ENCODE measurements around the gene NOTCH3.

The NOTCH3 gene

GRCh38 chr19:15238639-15239155 is 37.9 kb upstream of the NOTCH3 start:
- no peak overlapping the region for H3K56ac ChIP-seq (ENCODE audit: low read length)
- DNase-seq, result peak; percentile 32
- no peak overlapping the region for H2BK120ac ChIP-seq (ENCODE audit: low read depth, low read length)
- H3K27ac ChIP-seq (ENCODE audit: low read depth, low read length), result no peak overlapping the region
- H3K18ac ChIP-seq (ENCODE audit: low read length), result no peak overlapping the region
- no peak overlapping the region for H2BK15ac ChIP-seq (replicated peaks; ENCODE audit: low read depth)
- no peak overlapping the region for H4K5ac ChIP-seq (ENCODE audit: low read length)
- H3K27me3 ChIP-seq (ENCODE audit: insufficient read depth, low read length, poor library complexity), result no peaks in the 10 kb centered on the region
- no peak overlapping the region for H3K4ac ChIP-seq (ENCODE audit: low read depth, low read length)
- H3K4me1 ChIP-seq (ENCODE audit: control insufficient read depth, low read depth, low read length), result no peaks in the 10 kb centered on the region
- no CpG with 5 or more reads among the region's 29 CpGs for WGBS (ENCODE audit: extremely low coverage, insufficient coverage, low lambda C conversion rate)
- no peak overlapping the region for H2BK5ac ChIP-seq (ENCODE audit: low read length)
- no peak overlapping the region for H3K23ac ChIP-seq (ENCODE audit: low read length)
- peaks cover 17% of the 10 kb centered on the region for H3K36me3 ChIP-seq (ENCODE audit: control insufficient read depth, insufficient read depth, low read length)
- H3K4me3 ChIP-seq (ENCODE audit: low read length), result no peak overlapping the region
- H3K4me2 ChIP-seq (ENCODE audit: low read length), result no peak overlapping the region
- no peaks in the 10 kb centered on the region for H3K79me2 ChIP-seq (ENCODE audit: control insufficient read depth, insufficient read depth, low read length)
- H3K79me1 ChIP-seq (ENCODE audit: low read length), result no peaks in the 10 kb centered on the region
- H4K8ac ChIP-seq (ENCODE audit: low read depth, low read length), result no peak overlapping the region
- H3K9ac ChIP-seq (ENCODE audit: low read length), result no peak overlapping the region
- no peak overlapping the region for H2AK5ac ChIP-seq (ENCODE audit: low read length)

DNA sequence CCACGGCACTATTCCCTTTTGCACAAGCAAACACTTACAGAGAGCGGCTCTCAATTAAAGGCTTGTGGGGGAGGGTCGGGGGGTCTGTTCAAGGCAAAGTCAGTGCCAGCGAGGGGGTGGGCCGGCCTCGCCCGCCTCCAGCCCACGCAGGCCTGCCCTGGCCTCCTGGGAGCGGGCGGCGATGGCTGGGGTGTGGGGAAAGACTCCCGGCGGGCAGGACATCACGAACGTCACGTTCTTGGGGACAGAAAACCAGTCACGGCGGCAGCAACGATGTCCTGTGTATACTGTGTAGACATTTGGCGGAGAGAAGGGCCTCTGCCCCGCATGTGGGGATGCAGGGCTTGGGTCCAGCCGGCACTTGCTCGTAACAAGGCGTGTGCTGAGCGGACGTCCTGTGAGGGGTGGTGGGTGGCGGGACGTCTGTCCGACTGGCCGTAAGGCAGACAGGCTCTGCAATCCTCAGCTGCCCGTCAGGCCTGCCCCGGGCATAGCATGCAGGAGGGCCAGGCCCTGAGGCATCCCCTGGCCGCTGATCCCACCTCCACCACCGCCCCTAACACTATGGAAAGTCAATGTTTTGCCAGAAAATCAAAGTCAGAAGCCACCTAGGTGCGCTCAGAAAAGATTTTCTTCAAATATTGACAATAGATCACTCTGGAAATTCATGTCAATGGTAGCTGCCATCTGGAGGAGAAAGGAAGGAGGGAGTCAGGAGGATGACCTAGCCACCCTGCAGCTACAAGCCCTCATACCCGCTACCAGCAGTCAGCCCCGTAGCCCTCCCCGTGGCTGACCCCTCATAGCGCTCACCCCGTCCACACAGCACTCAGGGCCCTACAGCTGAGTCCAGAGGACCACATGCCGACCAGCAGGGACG is 37.2 kb upstream of the NOTCH3 start:
- Histone ChIP-seq H3K27ac (ENCODE audit: low read depth, low read length) (no peak overlapping the region), H3K79me2 (ENCODE audit: control insufficient read depth, insufficient read depth, low read length) (no peaks in the 10 kb centered on the region), H3K4me2 (ENCODE audit: low read length) (no peak overlapping the region), H3K56ac (ENCODE audit: low read length) (no peak overlapping the region), H3K79me1 (ENCODE audit: low read length) (no peaks in the 10 kb centered on the region), H2BK15ac (replicated peaks; ENCODE audit: low read depth) (no peak overlapping the region), H2BK120ac (ENCODE audit: low read depth, low read length) (no peak overlapping the region), H3K23ac (ENCODE audit: low read length) (no peak overlapping the region), H2AK5ac (ENCODE audit: low read length) (no peak overlapping the region), H3K4ac (ENCODE audit: low read depth, low read length) (no peak overlapping the region), H3K4me3 (ENCODE audit: low read length) (no peak overlapping the region), H3K27me3 (ENCODE audit: insufficient read depth, low read length, poor library complexity) (no peaks in the 10 kb centered on the region), H3K36me3 (ENCODE audit: control insufficient read depth, insufficient read depth, low read length) (peaks cover 17% of the 10 kb centered on the region), H3K4me1 (ENCODE audit: control insufficient read depth, low read depth, low read length) (no peaks in the 10 kb centered on the region), H3K18ac (ENCODE audit: low read length) (no peak overlapping the region), H4K8ac (ENCODE audit: low read depth, low read length) (no peak overlapping the region), H4K5ac (ENCODE audit: low read length) (no peak overlapping the region), H2BK5ac (ENCODE audit: low read length) (no peak overlapping the region), H3K9ac (ENCODE audit: low read length) (no peak overlapping the region)
- WGBS (ENCODE audit: extremely low coverage, insufficient coverage, low lambda C conversion rate), result no CpG with 5 or more reads among the region's 42 CpGs
- DNase-seq, result no peak

DNA sequence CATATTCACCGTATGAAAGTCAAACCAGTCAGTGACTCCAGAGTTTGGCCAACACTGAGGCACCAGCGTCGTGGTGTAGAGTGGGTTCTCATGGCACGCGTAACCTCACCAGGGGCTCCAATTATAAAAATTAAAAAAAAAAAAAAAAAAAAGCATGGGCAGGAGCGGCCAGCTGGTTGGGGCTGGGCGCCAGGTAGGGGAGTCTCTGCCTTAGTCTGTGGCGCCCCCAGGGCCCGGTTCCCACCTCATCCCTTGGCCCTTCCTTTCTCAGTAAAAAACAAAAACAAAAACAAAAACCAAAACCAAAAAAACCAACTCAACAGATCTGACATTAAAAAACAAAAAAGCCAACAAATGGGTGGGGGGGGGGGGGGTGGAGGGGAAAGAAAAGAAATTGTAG is 36.1 kb upstream of the NOTCH3 start:
- Histone ChIP-seq H3K23ac (ENCODE audit: low read length) (no peak overlapping the region), H2BK120ac (ENCODE audit: low read depth, low read length) (no peak overlapping the region), H2AK5ac (ENCODE audit: low read length) (no peak overlapping the region), H3K79me2 (ENCODE audit: control insufficient read depth, insufficient read depth, low read length) (no peaks in the 10 kb centered on the region), H4K8ac (ENCODE audit: low read depth, low read length) (no peak overlapping the region), H3K56ac (ENCODE audit: low read length) (no peak overlapping the region), H3K79me1 (ENCODE audit: low read length) (no peaks in the 10 kb centered on the region), H3K36me3 (ENCODE audit: control insufficient read depth, insufficient read depth, low read length) (peaks cover 12% of the 10 kb centered on the region), H4K5ac (ENCODE audit: low read length) (no peak overlapping the region), H3K27me3 (ENCODE audit: insufficient read depth, low read length, poor library complexity) (no peaks in the 10 kb centered on the region), H3K4ac (ENCODE audit: low read depth, low read length) (no peak overlapping the region), H2BK15ac (replicated peaks; ENCODE audit: low read depth) (no peak overlapping the region), H3K9ac (ENCODE audit: low read length) (no peak overlapping the region), H2BK5ac (ENCODE audit: low read length) (no peak overlapping the region), H3K18ac (ENCODE audit: low read length) (no peak overlapping the region), H3K4me3 (ENCODE audit: low read length) (no peak overlapping the region), H3K27ac (ENCODE audit: low read depth, low read length) (no peak overlapping the region), H3K4me2 (ENCODE audit: low read length) (no peak overlapping the region), H3K4me1 (ENCODE audit: control insufficient read depth, low read depth, low read length) (no peaks in the 10 kb centered on the region)
- WGBS (ENCODE audit: extremely low coverage, insufficient coverage, low lambda C conversion rate), result no CpG with 5 or more reads among the region's 9 CpGs
- DNase-seq, result no peak

- H3K4me2 ChIP-seq (ENCODE audit: low read length), result no peak overlapping the region
- no peak overlapping the region for H3K4ac ChIP-seq (ENCODE audit: low read depth, low read length)
- H3K27me3 ChIP-seq (ENCODE audit: insufficient read depth, low read length, poor library complexity), result no peaks in the 10 kb centered on the region
- H3K23ac ChIP-seq (ENCODE audit: low read length), result no peak overlapping the region
- H2AK5ac ChIP-seq (ENCODE audit: low read length), result no peak overlapping the region
- H3K79me1 ChIP-seq (ENCODE audit: low read length), result peaks cover 2% of the 10 kb centered on the region
- H2BK15ac ChIP-seq (replicated peaks; ENCODE audit: low read depth), result no peak overlapping the region
- H3K36me3 ChIP-seq (ENCODE audit: control insufficient read depth, insufficient read depth, low read length), result peaks cover 10% of the 10 kb centered on the region
- no peak overlapping the region for H3K56ac ChIP-seq (ENCODE audit: low read length)
- no peak overlapping the region for H3K18ac ChIP-seq (ENCODE audit: low read length)
- no peak overlapping the region for H3K27ac ChIP-seq (ENCODE audit: low read depth, low read length)
- no peak overlapping the region for H3K9ac ChIP-seq (ENCODE audit: low read length)
- no peak overlapping the region for H2BK120ac ChIP-seq (ENCODE audit: low read depth, low read length)
- WGBS (ENCODE audit: extremely low coverage, insufficient coverage, low lambda C conversion rate), result no CpG with 5 or more reads among the region's 2 CpGs
- no peak overlapping the region for H4K5ac ChIP-seq (ENCODE audit: low read length)
- no peak for DNase-seq
- no peak overlapping the region for H4K8ac ChIP-seq (ENCODE audit: low read depth, low read length)
- no peak overlapping the region for H2BK5ac ChIP-seq (ENCODE audit: low read length)
- H3K4me3 ChIP-seq (ENCODE audit: low read length), result no peak overlapping the region
- H3K79me2 ChIP-seq (ENCODE audit: control insufficient read depth, insufficient read depth, low read length), result no peaks in the 10 kb centered on the region
- H3K4me1 ChIP-seq (ENCODE audit: control insufficient read depth, low read depth, low read length), result no peaks in the 10 kb centered on the region
Measured at GRCh38 chr19:15235781-15236180, 35.0 kb upstream of the NOTCH3 start.

DNA sequence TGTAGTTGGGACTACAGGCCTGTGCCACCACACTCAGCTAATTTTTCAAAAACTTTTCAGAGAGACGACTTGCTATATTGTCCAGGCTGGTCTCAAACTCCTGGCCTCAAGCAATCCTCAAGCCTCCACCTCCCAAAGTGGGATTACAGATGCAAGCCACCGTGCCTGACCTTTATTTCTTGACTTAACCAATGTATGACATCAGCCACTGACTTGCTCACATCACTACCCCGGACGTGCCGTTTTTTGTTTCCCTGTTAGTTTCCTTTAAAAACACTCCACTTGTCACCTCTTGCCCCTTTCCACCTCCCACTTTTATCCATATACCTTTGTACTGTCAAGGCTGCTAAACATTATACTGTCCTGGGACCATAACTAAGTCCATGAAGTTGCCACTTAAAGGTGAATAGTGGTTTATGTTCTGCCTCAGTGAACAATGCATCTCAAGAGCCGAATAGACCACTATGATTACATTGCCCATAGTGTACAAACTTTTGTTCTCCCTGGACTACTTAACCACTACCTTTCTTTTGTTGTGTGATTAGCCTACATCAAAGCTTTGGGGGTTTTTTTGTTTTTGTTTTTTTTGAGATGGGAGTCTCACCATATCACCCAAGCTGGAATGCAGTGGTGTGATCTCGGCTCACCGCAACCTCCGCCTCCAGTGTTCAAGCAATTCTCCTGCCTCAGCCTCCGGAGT is 33.8 kb upstream of the NOTCH3 start:
- no peak overlapping the region for H2AK5ac ChIP-seq (ENCODE audit: low read length)
- H2BK120ac ChIP-seq (ENCODE audit: low read depth, low read length), result no peak overlapping the region
- no peak overlapping the region for H3K4me2 ChIP-seq (ENCODE audit: low read length)
- H3K4me1 ChIP-seq (ENCODE audit: control insufficient read depth, low read depth, low read length), result no peaks in the 10 kb centered on the region
- H3K27ac ChIP-seq (ENCODE audit: low read depth, low read length), result no peak overlapping the region
- no peak overlapping the region for H3K18ac ChIP-seq (ENCODE audit: low read length)
- H3K4ac ChIP-seq (ENCODE audit: low read depth, low read length), result no peak overlapping the region
- DNase-seq, result no peak
- H2BK5ac ChIP-seq (ENCODE audit: low read length), result no peak overlapping the region
- H3K9ac ChIP-seq (ENCODE audit: low read length), result no peak overlapping the region
- H3K27me3 ChIP-seq (ENCODE audit: insufficient read depth, low read length, poor library complexity), result no peaks in the 10 kb centered on the region
- H3K4me3 ChIP-seq (ENCODE audit: low read length), result no peak overlapping the region
- H4K8ac ChIP-seq (ENCODE audit: low read depth, low read length), result no peak overlapping the region
- no CpG with 5 or more reads among the region's 10 CpGs for WGBS (ENCODE audit: extremely low coverage, insufficient coverage, low lambda C conversion rate)
- no peak overlapping the region for H3K56ac ChIP-seq (ENCODE audit: low read length)
- peaks cover 8% of the 10 kb centered on the region for H3K36me3 ChIP-seq (ENCODE audit: control insufficient read depth, insufficient read depth, low read length)
- no peaks in the 10 kb centered on the region for H3K79me2 ChIP-seq (ENCODE audit: control insufficient read depth, insufficient read depth, low read length)
- H3K79me1 ChIP-seq (ENCODE audit: low read length), result peaks cover 2% of the 10 kb centered on the region
- H2BK15ac ChIP-seq (replicated peaks; ENCODE audit: low read depth), result no peak overlapping the region
- H4K5ac ChIP-seq (ENCODE audit: low read length), result no peak overlapping the region
- H3K23ac ChIP-seq (ENCODE audit: low read length), result no peak overlapping the region

All from mesendoderm (in vitro differentiated cells).